Right renal pelvis (tissue), 4 donors: ENCODE data around the gene VDR. TPM values are rescaled to one million over a fixed set of nuclear protein-coding genes. Genes with fewer than 3 reads are reported as not detected.

ENCODE experiments used
- DNase-seq, 4 donors: peaks; one replicate each; pipeline ENCODE4 v3.0.0-alpha.2; 2013; ENCODE audit warnings: low read depth in 4 of 4, low spot score in 3 of 4, missing footprints in 1 of 4
- polyA plus RNA-seq, 4 donors: library from polyadenylated mRNA; unstranded; fragments of 120-200 nt; gene quantifications; one replicate each; pipeline ENCODE4 v1.2.1, GENCODE V29; 2013; ENCODE audit not compliant: insufficient read length in 4 of 4

The VDR gene
- polyA plus RNA-seq, 4 donors: 3.5 to 5.8 (median 4.0) TPM

DNA sequence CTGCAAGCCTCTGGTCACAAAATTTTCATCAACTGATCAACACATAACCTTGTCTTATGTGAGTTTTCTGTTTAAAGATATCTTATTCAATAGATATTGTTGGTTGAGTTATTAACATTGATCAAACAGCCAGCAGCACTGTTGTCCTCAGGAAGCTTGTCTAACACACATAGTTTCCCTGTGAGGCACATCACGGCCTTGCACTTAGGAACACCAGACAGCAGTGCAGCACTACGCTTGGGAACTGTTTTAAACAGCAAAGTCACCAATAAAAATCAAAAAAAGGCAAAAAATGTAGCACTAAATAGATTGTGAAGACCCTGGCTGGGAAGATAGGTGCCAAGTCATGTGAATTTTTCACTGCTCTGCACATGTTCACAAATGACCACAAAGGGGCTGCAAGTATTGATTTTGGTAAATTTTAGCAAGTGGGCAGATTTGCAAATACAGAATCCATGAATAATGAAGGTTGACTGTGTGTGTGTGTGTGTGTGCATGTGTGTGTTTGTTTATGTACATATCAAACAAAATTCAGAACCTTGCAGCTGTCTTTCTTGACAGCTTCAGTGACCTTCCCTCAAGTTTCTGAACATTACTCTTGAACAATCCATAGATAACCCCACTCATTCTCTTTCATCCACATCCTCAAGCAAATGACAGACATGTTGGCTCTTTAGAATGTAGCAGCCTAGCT is 28.9 kb downstream of the VDR start:
- DNase-seq: no peak

DNA sequence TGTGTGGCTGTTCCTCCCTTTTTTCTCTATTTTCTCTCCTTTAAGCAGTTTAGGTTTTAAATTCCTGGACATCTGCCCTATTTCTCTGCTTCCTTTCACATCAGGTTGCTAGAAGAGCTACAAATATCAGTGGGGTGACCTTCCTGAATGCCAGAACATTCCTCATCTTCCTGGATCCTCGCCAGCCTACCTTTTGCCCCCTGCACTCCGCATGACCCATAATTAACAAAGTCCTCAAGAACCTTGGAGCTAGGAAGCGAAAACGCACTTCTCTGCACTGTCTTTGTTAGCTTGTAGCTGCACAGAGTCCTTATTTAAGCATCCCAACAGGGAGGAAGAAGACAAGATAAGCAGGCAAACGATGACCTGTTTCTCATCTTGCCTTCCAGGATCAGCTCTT is 30.5 kb downstream of the VDR start:
- no peak for DNase-seq

DNA sequence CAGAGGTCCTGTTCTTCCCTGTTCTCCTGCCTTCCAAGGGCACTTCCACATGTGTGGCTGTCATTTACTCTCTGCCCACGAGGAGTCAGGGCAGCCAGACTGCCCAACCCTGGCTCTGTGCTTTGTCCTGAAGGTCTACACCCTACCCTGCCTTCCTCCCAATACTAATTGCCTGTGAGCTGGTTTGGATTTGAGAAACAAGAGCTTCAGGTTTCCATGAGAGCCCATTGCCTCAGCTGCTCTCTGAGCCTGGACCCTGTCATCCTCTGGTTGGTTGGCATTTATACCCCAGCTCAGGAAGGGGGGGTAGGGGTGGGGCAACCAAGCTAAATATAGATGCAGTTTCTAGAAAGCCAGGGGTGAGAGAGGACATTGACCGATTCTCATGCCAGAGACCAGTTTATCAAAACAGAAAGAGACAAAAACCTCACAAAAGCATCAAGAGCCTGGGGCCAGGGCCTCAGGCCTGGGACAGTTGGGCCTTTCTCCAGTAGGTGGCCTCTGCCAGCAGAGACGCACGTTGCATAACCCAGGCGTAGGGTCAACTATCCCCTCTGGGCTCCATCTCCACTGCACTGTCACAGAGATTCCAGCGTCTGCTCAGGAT is 34.5 kb downstream of the VDR start:
- DNase-seq: no peak

DNA sequence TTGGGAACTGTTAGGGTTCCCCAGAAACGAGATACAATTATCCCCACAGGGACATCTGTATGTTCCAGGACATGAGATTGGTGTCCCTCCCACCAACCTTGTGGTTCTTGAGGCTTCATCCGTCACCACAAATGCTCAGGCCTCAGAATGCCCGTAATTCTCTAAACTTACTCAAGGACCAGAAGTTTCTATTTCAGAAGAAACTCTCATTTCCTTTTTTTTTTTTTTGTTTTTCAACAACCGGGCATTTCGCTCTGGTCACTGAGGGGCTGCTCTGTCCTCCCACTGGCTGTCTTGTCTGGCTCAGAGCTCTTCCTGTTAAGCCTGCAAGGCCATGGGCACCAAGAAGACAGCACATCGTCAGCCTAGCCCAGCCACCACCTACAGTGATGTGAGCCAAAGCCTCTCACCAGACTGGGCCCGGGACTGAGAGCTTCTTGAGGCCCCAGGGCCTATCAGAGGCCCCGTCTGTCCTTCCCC is 36.2 kb downstream of the VDR start:
- DNase-seq: no peak

DNA sequence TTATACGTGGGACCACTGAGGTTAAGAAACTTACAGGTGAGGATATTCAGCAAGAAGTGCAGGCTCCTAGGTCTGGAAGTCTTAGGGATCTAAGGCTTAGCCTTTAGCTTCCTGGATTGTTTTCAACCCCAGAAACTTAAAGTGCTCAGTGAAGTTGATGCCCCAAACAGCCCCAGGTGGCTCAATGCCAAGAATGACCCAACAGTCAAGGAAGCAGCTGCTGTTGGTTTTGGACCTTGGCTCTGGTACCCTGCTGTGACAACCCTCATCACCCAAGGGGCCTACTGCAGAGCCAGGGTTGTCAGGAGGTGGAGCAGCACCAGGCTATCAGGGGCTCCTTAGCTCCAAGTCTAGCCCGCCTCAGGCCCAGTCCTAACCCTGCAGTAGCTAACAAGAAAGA is 36.8 kb downstream of the VDR start:
- no peak for DNase-seq

DNA sequence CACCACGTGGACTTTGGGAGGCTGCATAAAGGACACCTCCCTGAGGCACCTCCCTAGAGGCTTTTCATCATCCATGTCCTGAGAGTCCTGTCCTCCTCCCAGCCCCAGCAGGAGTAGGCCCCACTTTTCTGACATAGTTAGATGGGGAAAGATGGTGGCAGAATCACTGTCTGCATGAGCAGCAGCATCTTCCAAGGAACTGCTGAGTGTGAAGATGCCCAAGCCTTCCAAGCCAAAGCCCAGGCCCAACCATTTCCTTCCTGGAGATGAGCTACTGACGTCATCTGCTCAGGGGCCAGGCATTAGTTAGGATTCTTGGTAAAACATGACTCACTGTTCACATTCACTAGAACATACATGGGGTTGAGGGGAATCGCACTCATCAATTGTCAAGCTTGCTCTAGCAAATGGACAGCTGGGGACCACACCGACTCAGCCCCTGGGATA is 37.3 kb downstream of the VDR start:
- no peak for DNase-seq

DNA sequence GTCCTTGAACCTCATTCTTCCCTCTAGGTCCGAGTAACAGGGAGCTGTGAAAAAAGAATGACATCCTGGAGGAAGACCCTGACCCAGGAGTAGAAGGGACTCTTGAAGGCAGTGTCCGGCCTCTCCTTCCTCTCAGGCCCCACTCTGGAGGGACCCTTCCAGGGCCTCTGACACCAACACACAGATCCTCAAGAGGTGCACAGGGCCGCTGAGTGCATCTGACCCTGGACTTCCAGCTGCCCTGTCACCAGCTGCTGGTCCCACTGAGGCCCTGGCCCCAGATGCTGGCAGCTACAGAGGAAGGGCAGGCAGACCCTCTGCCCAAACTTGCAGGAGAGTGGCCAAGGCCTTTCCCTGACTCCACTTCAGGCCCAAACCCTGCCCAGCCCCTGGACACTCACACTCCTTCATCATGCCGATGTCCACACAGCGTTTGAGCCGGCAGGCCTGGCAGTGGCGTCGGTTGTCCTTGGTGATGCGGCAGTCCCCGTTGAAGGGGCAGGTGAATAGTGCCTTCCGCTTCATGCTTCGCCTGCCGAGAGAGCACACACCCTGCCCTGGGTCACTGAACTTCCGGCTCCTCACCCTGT is 40.1 kb downstream of the VDR start:
- no peak for DNase-seq

DNA sequence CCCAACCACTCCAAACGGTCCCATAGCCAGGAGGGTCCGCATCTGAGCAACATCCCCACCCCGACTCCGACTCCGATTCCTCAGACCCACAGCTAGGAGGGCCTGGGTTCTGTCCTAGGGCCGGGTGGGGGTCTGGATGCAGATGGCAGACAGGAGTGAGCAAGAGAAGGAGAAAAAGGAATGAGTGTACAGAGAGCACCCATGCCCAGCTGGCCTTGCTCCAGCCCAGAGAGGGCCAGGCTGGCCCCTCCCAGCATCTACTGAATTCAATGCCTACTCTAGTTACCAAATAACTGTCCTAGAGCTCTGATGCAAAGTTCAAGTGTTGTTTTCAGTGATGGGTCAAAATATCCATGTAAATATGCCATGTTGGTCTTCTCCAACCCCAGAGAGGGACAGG is 40.8 kb downstream of the VDR start:
- DNase-seq: no peak

DNA sequence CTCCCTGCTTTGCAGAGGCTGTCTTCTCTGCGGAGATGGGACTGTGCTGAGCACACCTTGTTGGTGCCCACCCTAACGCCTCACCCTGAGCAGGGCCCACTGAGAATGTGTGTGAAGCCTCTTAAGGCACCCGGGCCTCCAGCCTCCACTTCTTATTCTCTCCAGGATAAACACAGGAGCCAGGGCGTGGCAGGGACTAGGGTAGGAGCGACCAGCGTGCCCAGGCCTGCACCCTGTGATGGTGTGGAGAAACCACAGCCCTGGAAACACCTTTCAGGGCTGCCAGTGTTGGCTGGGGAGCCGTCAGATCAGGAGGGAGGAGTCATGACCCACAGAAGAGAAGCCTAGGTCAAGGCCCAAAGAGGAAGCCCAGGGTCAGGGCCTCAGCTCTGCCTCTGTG is 41.3 kb downstream of the VDR start:
- no peak for DNase-seq

DNA sequence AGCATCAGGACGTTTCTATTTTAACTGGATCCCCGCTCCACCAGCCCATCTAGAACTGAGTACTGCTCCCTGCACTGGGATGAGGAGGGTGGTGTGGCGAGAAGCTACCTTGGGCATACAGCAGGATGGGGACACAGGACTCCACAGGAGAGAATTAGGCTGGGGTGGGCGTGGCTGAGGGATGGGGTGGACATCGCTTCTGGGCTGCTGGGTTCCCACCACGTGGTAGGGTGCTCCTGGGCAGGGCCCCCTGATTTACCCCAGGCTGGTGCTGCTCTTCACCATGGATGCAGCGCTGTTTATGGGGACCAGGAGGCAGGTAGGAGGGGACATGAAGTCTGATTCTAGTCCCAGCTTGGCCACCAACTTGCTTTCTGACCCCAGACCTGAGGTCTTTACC is 41.9 kb downstream of the VDR start:
- DNase-seq: no peak

DNA sequence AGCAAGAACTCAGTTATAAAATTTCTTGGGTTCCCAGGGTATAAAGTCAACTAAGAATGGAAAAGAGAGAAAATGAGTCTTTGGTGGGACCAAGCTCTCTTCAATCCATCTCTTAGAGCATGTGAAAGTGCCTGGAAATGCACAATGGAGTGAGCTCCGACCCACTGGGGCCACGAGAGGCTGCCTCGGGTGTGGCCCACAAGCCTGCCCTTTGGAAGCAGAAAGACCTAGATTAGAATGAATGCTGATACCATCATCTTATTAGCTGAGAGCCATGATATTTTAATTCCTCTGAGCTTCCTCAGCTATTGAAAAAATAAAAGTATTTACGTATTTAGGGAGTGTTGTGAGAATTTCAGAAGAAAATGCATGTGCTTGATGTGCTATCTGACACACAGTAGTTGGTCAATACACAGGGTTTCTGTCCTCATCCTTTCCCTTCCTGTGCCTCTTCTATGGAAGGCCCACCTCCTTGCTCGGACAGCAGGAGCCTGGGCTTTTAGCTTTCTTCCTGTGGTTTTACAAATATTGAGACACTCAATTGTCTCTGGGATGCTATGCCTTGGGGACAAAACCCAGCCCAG is 42.5 kb downstream of the VDR start:
- DNase-seq: no peak

DNA sequence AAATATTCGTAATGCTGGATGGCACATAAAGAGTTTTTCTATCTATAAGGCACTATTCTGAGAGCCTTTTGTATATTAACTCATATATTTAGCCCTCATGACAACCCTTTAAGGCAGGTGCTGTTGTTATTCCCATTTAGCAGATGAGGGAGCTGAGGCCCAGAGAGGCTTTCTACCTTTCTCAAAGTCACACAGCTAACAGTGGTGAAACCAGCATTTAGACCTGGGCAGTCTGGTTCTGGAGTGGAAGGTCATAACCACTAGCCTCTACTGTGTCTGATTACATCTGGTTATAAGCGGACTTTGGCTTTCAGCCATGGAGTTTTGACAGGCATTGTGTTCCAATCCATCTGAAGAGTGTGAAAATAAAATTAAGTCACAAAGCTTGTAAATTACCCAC is 43.9 kb downstream of the VDR start:
- DNase-seq: no peak

DNA sequence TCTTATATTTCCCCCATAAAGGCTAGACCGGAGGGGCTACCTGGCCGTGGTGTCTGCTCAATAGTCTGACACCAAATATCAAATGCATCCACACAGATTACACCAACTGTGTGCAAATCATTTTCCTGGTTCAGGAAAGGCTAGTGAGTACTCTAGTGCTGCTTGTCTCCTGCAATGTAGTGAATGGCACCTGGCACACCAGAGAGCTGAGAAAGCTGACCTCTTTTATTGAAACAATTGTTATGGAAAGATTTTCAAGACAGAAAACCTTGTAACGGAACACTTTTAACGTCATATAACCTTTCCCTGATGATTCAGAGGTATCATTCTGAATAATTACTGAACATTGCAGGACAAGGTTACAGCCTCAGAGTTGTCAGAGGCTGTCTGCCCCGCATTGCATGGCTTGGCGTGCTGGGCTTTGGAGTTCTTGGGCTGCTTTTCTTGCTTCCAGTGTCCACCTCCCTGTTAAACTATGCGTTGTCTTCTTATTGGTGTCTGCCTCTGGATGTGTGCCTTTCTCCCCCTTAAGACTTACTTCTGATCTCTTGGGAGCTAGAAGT is 44.4 kb downstream of the VDR start:
- no peak for DNase-seq

DNA sequence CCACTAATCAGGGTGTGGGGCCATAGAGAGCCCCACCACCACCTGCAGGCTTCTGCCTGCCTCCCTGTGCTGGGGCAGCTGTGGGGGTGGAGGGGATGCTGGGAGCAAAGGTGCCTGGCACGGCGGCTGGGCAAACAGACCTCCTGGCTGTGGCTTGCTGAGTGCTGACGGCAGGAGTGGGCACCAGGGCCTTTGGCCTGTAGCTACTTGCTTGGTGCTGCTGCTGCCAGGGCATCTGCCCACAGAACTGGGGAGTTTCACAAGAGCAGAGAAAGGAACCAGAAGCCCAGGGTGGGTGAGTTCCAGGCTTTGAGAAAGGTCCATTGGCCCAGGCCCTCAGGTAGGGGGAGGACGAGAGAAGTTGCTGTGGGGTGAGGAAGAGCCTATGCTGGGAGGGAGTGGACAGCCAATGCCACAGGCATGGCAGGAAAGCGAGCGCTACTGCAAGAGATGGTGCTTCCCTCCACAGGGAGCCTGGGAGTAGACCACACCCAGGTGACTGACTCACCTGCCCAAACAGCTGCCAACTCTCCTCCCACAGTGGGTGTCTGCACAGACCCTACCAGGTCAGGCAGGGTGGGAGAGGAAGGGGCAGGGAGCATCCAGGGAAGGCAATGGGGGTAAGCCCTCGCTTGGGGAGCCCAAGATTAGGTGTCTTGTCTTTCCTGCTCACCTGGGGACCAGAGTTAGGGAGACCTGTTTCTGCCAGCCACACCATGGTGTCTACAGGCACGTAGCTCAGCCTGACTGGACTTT is 46.1 kb downstream of the VDR start:
- no peak for DNase-seq

DNA sequence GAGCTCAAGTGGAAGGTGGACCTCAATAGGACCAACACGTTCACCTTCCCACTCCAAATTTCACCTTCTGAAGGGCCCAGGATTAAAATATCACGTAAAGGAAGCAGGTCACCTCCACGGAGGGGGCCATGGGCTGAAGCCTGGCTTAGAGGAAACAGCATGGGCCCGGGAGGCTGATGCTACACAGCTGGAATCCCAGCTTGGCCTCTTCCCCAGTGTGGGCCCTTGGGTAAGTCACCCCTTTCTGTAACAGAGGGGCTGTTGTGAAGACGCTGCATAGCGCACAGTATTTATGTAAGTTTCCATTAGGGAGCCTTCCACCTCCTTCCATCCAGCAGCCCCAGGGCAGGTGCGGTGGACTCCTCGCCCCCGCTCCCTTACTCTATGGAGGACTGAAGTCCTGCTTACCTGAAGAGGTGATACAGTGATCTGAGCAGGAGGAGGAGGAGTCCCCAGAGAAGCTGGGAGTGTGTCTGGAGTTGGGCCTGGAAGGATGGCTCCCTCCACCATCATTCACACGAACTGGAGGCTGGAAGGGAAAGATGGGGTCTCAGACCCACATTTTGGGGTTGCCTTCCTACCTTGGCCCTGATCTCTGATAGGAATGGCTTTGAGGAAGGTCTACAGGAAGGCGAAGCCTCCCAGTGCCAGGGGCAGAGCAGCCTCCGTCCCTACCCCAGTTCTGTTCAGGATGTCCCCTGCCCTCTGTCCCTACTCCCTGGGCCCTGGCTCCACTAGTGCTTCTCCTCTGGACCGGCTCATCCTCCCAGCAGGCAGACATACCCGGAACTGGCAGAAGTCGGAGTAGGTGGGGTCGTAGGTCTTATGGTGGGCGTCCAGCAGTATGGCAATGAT is 47.8 kb downstream of the VDR start:
- no peak for DNase-seq

DNA sequence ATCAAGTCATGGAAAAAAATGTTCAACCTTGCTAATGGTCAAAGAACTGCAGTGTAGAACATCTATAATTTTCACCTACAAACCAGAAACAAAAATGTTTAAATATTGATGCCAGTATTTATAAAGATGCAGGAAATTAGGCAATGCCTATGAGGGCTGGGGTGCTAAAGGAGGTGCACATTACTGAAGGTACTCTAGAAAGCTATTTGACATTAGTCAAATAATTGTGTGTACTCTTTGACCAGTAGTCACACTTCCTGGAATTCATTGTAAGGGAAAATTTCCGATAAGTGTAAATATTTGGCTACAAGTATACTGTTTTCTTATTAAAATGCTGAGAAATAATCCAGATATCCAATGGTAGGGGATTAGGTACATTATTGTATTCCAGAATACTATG is 48.7 kb downstream of the VDR start:
- no peak for DNase-seq

DNA sequence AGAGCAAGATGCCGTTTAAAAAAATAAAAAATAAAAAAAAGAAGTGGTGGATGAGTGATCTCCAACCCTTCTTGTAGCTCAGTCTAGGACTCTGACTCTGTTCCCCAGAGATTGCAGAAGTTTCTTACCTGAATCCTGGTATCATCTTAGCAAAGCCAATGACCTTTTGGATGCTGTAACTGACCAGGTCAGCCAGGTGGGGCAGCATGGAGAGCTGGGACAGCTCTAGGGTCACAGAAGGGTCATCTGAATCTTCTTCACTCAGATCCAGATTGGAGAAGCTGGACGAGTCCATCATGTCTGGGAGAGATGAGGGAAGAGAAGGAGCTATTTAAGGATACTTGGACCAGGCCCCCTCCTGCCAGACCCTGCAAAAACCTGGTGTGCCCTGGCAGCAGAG is 49.3 kb downstream of the VDR start:
- DNase-seq: no peak

DNA sequence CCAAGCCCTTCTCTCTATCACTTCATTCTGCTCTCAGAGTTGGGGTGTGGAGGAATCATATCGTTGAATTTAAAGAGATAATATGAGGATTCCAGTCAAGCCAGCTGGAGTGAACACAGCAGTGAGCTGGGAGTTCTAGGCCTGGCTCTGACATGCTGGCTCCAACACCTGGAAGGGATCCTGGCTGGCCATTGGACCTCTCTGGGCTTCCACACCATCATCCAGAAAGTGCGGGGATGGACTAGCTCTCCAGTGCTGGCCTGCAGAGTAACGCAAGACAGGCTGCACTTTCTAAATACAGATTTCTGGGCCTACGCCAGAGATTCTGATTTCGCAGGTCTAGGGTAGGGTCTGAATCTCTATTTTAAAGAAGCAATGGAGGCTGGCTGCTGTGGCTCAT is 50.3 kb downstream of the VDR start:
- no peak for DNase-seq

DNA sequence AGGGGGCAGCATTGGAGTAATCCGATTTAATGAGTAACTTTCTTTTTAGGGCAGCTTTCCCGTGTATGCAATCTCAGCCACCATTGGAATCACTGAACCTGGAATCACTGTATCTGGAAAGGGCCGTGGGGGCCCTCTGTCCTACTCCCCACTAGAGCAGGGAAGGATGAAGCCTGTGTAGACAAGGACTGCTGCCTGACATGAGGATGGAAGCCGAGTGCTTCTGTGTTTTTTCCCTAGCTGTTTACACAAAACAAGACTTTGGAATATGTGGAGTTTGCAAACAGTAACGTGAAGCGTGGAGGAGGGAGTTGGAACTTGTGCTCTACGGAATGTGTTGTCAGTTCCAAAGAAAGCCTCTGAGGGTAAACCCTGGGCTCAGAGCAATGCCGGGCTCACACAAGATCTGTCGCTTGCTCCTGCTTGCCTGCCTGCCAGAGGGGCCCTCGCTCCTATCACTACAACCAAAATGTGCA is 52.7 kb downstream of the VDR start:
- no peak for DNase-seq
